Measurements from ENCODE around the gene GUCY1B1.

The GUCY1B1 gene

GRCh38 chr4:155800685-155801343 lies 42.0 kb downstream of the GUCY1B1 start:
- DNase-seq: no peak

- DNase-seq: no peak
Measured at GRCh38 chr4:155802190-155802959, 43.6 kb downstream of the GUCY1B1 start.

GRCh38 chr4:155805016-155805415 lies 46.2 kb downstream of the GUCY1B1 start:
- no peak for DNase-seq

GRCh38 chr4:155807021-155807420 lies 48.2 kb downstream of the GUCY1B1 start:
- no peak for DNase-seq

- peak; percentile 43 for DNase-seq
Measured at GRCh38 chr4:155809835-155810234, 51.0 kb downstream of the GUCY1B1 start.

- no peak for DNase-seq
Measured at GRCh38 chr4:155811083-155811482, 52.3 kb downstream of the GUCY1B1 start.

GRCh38 chr4:155818639-155819038 lies 59.8 kb downstream of the GUCY1B1 start:
- no peak for DNase-seq

- DNase-seq: no peak
Measured at GRCh38 chr4:155819066-155819465, 60.2 kb downstream of the GUCY1B1 start.

GRCh38 chr4:155820887-155821518 lies 62.2 kb downstream of the GUCY1B1 start:
- DNase-seq: no peak

GRCh38 chr4:155822572-155822971 lies 63.8 kb downstream of the GUCY1B1 start:
- DNase-seq: no peak

- no peak for DNase-seq
Measured at GRCh38 chr4:155828628-155829027, 69.8 kb downstream of the GUCY1B1 start.

GRCh38 chr4:155832664-155833063 lies 73.8 kb downstream of the GUCY1B1 start:
- DNase-seq: no peak

GRCh38 chr4:155837203-155837796 lies 78.5 kb downstream of the GUCY1B1 start:
- no peak for DNase-seq

- DNase-seq: no peak
Measured at GRCh38 chr4:155842080-155842479, 83.3 kb downstream of the GUCY1B1 start.

GRCh38 chr4:155846929-155847328 lies 88.1 kb downstream of the GUCY1B1 start:
- DNase-seq: no peak

GRCh38 chr4:155849042-155849441 lies 90.2 kb downstream of the GUCY1B1 start:
- DNase-seq: no peak

- no peak for DNase-seq
Measured at GRCh38 chr4:155853189-155853588, 94.4 kb downstream of the GUCY1B1 start.

GRCh38 chr4:155854582-155855226 lies 95.9 kb downstream of the GUCY1B1 start:
- DNase-seq: no peak

GRCh38 chr4:155855897-155856296 lies 97.1 kb downstream of the GUCY1B1 start:
- DNase-seq: no peak
